Measurements from ENCODE around the gene TMCC1.

Gene TMCC1

GRCh38 chr3:129854460-129854859 is 39.1 kb downstream of the TMCC1 start:
- no peak for ATAC-seq
- no peak for TF ChIP-seq ZNF8 (CRISPR knock-in tag; IDR thresholded peaks at IDR 0.05)
- TF ChIP-seq ESRRG (CRISPR knock-in tag; IDR thresholded peaks at IDR 0.05) = no peak
- TF ChIP-seq ZNF70 (CRISPR knock-in tag; IDR thresholded peaks at IDR 0.05) = no peak
- no peak for TF ChIP-seq ZFP3 (CRISPR knock-in tag; IDR thresholded peaks at IDR 0.05)
- no peak for TF ChIP-seq TOX (CRISPR knock-in tag; IDR thresholded peaks at IDR 0.05; ENCODE audit: borderline replicate concordance)
- TF ChIP-seq ZNF565 (CRISPR knock-in tag; conservative IDR thresholded peaks at IDR 0.05; ENCODE audit: low read depth) = no peak
- TF ChIP-seq PATZ1 (CRISPR knock-in tag; IDR thresholded peaks at IDR 0.05; ENCODE audit: borderline replicate concordance) = no peak
- no peak for TF ChIP-seq RARB (CRISPR knock-in tag; IDR thresholded peaks at IDR 0.05)
- TF ChIP-seq SNAI2 (CRISPR knock-in tag; IDR thresholded peaks at IDR 0.05) = no peak
- no peak for TF ChIP-seq CSRNP3 (CRISPR knock-in tag; IDR thresholded peaks at IDR 0.05)
- no peak for TF ChIP-seq TCF4 (CRISPR knock-in tag; IDR thresholded peaks at IDR 0.05; ENCODE audit: borderline replicate concordance)

DNA sequence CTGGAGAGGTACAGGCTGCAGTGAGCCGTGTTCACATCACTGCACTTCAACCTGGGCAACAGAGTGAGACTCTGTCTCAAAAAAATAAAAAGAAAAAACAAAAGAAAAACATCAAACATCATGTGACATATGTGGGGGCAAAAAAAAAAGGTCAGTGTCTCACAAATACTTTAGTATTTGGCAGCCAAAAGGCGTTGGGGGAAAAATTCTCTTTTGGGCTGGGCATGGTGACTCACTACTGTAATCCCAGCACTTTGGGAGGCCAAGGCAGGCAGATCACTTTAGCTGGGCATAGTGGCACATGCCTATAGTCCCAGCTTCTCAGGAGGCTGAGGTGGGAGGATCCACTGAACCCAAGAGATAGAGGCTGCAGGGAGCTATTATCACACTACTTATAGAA is 47.6 kb downstream of the TMCC1 start:
- ATAC-seq = 0 out of 3 replicates have a peak, but pooled peaks have one; percentile 22
- TF ChIP-seq, protein P1, sequence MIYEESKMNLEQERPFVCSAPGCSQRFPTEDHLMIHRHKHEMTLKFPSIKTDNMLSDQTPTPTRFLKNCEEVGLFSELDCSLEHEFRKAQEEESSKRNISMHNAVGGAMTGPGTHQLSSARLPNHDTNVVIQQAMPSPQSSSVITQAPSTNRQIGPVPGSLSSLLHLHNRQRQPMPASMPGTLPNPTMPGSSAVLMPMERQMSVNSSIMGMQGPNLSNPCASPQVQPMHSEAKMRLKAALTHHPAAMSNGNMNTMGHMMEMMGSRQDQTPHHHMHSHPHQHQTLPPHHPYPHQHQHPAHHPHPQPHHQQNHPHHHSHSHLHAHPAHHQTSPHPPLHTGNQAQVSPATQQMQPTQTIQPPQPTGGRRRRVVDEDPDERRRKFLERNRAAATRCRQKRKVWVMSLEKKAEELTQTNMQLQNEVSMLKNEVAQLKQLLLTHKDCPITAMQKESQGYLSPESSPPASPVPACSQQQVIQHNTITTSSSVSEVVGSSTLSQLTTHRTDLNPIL (CRISPR knock-in tag; IDR thresholded peaks at IDR 0.05; ENCODE audit: low read depth) = no peak
- TF ChIP-seq ZNF565 (CRISPR knock-in tag; conservative IDR thresholded peaks at IDR 0.05; ENCODE audit: low read depth) (no peak), GLIS3 (CRISPR knock-in tag; IDR thresholded peaks at IDR 0.05) (no peak)

- no peak for TF ChIP-seq OSR1 (CRISPR knock-in tag; IDR thresholded peaks at IDR 0.05)
- ATAC-seq = no peak
Measured at GRCh38 chr3:129840707-129841360, 52.7 kb downstream of the TMCC1 start.

DNA sequence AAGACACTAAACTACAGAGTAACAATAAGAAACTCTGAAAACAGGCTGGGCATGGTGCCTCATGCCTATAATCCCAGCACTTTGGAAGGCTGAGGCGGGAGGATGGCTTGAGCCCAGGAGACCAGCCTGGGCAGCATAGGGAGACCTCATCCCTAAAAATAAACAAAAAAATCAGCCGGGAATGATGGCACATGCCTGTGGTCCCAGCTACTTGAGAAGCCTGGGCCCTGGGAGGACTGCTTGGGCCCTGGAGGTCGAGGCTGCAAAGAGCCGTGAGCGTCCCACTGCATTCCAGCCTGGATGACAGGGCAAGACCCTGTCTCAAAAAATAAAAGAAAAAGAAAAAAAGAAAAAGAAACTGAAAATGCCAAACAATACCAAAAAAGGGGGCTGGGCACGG is 55.4 kb downstream of the TMCC1 start:
- TF ChIP-seq OSR1 (CRISPR knock-in tag; IDR thresholded peaks at IDR 0.05) (no peak), ZNF8 (CRISPR knock-in tag; IDR thresholded peaks at IDR 0.05) (no peak), SNAI2 (CRISPR knock-in tag; IDR thresholded peaks at IDR 0.05) (no peak)
- ATAC-seq = no peak

DNA sequence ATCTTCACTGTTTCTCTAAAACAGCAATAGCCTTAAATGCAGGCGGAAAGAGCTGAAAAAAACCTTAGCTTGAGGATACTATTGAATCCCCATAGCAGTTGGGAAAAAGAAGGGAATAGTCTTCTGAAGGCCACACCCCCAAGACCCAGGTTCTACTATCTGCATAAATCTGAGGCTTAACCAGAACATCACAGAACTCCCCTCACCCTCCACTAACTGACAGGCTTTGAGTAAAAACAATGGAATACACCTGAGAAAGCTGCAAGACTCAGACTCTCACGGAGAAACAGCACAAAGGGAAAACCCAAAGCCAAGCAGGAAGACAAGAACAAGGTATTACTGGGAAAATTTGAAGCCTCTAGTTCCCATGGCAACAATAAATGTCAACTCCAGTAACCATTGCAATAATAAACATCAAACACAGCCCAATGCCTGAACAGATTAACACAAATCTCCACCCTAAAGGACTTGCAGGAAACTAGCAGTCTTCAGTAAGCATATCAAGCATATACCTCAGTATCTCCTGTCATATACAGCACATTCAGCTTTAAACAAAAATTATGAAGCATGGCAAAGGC is 56.4 kb downstream of the TMCC1 start:
- ATAC-seq = peak; percentile 46; the same call in 2 of the 3 replicates
- no peak for TF ChIP-seq PATZ1 (CRISPR knock-in tag; IDR thresholded peaks at IDR 0.05; ENCODE audit: borderline replicate concordance)
- TF ChIP-seq POU6F1 (CRISPR knock-in tag; IDR thresholded peaks at IDR 0.05; ENCODE audit: borderline replicate concordance, low read depth) = no peak
- TF ChIP-seq SNAI2 (CRISPR knock-in tag; IDR thresholded peaks at IDR 0.05) = no peak
- no peak for TF ChIP-seq TSHZ2 (CRISPR knock-in tag; IDR thresholded peaks at IDR 0.05)
- no peak for TF ChIP-seq BACH2 (CRISPR knock-in tag; IDR thresholded peaks at IDR 0.05; ENCODE audit: borderline replicate concordance)
- TF ChIP-seq CSRNP3 (CRISPR knock-in tag; IDR thresholded peaks at IDR 0.05) = no peak
- no peak for TF ChIP-seq CSDC2 (CRISPR knock-in tag; IDR thresholded peaks at IDR 0.05)
- TF ChIP-seq GLIS3 (CRISPR knock-in tag; IDR thresholded peaks at IDR 0.05) = no peak
- TF ChIP-seq TOX (CRISPR knock-in tag; IDR thresholded peaks at IDR 0.05; ENCODE audit: borderline replicate concordance) = no peak
- TF ChIP-seq ZC3H10 (CRISPR knock-in tag; IDR thresholded peaks at IDR 0.05) = no peak
- TF ChIP-seq ZFP3 (CRISPR knock-in tag; IDR thresholded peaks at IDR 0.05) = no peak
- TF ChIP-seq ISL1 (CRISPR knock-in tag; IDR thresholded peaks at IDR 0.05) = no peak
- TF ChIP-seq ZNF565 (CRISPR knock-in tag; conservative IDR thresholded peaks at IDR 0.05; ENCODE audit: low read depth) = no peak
- TF ChIP-seq OSR1 (CRISPR knock-in tag; IDR thresholded peaks at IDR 0.05) = no peak
